NCI-H1436 treated with DMSO at 0.1 percent for 48 hours (cell line): ENCODE data around the gene ELAPOR2.
"Not testable (repeated sequence)": the region's sequence is repeated elsewhere in the genome, so short reads cannot be mapped to it uniquely, and the experiment has no call there.

Experiments
- DNase-seq: peaks from one replicate; lab custom pipeline; 2025; lab: John Stamatoyannopoulos, UW

ELAPOR2 gene

DNA sequence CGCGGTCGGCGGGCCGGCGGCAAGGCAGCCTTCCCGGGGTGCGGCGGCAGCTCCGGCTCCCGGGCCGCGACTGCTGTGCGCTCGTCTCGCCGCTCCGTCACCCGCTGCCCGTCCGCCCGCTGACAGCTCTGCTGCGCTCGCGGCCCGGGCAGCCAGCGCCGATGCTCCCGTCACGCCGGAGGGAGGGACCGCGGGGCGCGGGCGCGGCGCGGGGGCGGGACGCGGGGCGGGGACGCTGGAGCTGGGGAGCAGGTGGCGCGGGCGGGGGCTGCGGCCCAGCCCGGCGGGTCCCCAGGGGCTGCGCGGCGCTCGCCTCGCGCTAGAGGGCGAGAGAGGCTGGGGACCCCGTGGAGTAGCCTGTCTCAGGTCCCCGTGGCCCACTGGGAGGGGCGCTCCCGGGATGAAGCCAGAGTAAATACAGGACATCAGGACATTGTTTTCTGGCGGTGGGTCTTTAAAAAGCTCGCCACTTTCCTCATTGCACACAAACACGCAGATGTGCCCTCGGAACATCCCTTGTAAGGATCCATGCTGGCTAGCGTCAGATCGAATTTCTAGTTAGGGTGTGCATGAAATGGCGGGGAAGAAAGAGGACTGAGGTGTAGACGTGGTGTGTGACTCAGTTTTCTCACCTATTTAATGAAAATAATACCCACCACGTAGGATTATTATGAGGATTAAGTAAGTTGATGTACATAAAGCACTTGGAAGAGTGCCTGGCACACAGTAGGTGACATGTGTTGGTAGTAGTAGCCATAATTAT, at the start of gene ELAPOR2:
Gene ELAPOR2 (minus strand): TSS at position 130 of the 763 bp plus-strand sequence. CDS start 141 bp downstream, outside the sequence.
- DNase-seq = peak; percentile 25

DNA sequence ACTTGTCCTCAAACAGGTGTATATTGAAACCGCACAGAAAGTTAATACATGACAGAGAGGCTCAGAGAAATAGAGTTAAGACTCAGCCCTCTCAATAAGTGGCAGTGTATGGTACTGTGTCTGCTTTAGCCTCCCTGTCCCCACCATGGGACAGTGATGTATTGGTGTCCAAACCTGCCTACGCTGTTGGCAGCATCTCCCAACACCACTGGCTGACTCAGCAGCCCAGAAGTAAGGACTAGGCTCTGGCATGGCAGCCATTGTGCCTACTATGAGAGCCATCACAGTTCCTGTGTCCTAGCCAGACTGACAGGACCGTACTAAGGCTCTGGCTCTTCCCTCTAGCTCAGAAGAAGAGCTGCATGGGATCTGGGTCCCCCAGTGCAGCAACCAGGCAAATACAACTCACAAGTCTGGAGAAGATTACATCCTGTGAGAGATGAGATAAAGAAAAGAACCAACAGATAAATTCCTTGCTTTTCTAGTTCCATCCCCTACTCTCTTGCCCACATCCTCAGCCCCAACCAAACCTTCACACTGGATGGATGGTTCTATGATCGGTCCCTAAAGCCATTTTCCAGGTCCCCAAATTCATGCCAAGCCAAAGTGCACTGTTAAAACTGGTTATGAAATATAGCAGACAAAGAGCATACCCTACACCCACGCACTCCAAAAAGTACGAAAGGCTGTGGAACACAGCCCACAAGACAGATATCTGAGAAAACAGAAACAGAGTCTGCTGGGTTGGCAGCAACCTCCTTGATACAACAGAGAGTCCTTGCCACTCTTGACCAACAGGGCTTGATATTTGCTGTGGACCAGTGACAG, 48.7 kb upstream of the ELAPOR2 start:
- no peak for DNase-seq

DNA sequence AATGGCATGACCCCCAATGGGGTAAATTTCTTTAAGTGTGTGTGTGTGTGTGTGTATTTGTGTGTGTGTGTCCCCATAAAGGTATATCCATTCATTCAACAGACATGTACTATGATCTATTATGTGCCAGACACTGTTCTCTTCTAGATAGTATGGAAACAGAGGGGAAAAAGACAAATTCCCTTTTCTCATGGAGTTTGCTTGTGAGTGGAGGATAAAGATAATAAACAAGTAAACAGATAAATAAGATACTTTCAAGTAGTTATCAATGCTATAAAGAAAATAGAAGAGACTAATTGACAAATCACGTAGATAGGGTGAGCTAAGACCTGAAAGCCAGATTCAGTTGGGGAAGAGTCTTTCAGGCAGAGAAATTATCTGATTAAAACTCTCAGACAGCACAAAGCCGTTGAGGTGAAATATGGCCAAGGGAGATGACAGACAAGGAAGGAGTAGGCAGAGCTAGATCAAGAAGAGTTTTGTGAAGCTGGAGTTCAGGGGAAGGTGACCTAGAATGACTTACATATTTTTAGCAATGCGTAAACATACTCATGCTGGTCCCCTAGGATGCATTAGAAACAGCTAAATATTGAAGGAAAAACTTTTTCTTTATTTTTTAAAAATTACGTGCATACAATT, 47.6 kb upstream of the ELAPOR2 start:
- no peak for DNase-seq

GRCh38 chr7:87105401-87105800, 45.9 kb upstream of the ELAPOR2 start:
- no peak for DNase-seq

DNA sequence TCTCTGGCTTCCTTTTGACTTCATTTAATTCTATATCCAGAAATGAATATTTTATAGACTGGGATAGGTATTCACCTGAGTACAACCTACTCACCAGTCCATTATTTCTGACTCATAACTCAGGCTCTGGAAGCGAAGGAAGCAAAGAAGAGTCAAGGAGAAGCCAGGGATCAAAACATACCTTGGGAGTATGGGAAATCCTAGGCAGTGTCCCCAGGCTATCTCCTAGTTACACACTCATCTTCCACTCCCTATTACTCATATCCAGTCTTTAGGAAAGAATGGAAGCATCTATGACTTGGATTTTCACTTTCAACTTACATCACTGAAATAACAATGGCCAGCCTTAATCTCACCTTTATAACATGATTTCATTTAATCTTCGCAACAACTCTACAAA, 40.9 kb upstream of the ELAPOR2 start:
- no peak for DNase-seq

- DNase-seq = not testable (repeated sequence)
Measured at GRCh38 chr7:87097375-87097774, 37.9 kb upstream of the ELAPOR2 start.

DNA sequence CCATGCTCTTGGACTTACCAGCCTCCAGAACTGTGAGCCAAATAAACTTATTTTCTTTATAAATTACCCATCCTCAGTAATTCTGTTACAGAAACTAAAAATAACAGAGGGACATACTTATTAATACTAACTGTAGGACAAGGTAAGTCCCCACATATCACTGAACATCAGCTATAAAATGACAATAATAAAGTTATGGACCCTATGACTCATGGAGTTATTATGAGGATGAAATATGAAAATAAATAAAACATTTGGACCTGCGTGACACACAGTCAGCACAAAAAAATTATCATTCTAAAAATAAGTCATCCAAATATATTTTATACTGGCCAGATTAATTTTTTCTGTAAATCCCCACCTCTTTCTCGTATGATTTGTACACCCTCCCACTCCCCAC, 34.9 kb upstream of the ELAPOR2 start:
- DNase-seq = no peak

- no peak for DNase-seq
Measured at GRCh38 chr7:87092568-87093091, 33.2 kb upstream of the ELAPOR2 start.

- no peak for DNase-seq
Measured at GRCh38 chr7:87091487-87092066, 32.1 kb upstream of the ELAPOR2 start.

GRCh38 chr7:87083865-87084519, 24.5 kb upstream of the ELAPOR2 start:
- no peak for DNase-seq

GRCh38 chr7:87082675-87083074, 23.2 kb upstream of the ELAPOR2 start:
- DNase-seq = no peak

- DNase-seq = no peak
Measured at GRCh38 chr7:87075671-87076404, 16.4 kb upstream of the ELAPOR2 start.

GRCh38 chr7:87067788-87068187, 8.3 kb upstream of the ELAPOR2 start:
- no peak for DNase-seq

- no peak for DNase-seq
Measured at GRCh38 chr7:87060288-87060537, 759 bp upstream of the ELAPOR2 start.

GRCh38 chr7:87058744-87059524, 520 bp downstream of the ELAPOR2 start:
- DNase-seq = no peak

- DNase-seq = no peak
Measured at GRCh38 chr7:87057210-87057609, 2.2 kb downstream of the ELAPOR2 start.

DNA sequence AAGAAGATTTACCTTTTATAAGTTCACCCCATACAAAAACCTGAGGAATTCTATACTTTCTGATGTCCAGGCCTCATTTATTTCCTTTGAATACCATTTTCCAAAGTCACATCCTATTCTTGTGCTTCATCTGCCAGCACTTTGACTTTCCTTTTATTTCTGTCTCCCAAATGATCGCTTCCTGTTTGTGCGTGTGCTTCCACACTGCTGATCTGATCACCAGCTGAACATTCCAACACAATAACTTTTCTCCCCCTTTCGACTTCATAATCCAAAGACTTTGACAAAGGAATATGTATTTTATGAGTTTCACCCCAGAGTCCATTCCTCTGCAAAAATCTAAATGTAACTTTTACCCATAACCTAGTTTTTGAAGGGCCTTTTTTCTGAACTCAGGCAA, 3.1 kb downstream of the ELAPOR2 start:
- no peak for DNase-seq

DNA sequence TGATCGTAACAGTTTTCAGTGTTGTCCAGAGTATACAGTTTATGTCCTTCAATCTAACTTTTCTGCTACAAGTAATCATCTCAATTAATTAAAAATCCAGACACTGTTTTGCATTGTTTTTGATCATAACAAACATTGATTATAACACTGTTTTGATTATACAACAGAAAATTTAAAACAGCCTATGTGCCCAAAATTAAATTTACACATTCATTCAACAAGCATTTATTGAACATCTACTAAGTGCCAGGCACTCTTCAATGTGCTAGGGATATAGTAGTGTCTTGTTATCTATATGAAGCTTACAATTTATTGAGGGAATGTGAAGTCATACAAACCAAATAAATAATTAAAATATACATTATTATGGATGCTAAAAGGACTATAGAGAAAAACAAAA, 10.6 kb downstream of the ELAPOR2 start:
- no peak for DNase-seq

DNA sequence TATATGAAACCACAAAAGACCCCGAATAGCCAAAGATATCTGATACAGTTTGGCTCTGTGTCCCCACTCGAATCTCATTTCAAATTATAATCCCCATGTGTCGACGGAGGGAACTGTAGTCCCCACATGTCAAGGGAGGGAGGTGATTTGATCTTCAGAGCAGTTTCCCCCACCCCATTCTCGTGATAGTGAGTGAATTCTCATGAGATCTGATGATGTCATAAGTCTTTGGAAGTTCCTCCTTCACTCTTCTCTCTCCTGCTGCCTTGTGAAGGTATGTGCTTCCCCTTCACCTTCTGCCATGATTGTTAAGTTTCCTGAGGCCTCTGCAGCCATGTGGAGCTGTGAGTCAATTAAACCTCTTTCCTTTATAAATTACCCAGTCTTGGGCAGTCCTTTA, 13.0 kb downstream of the ELAPOR2 start:
- DNase-seq = no peak

GRCh38 chr7:87044713-87045112, 14.7 kb downstream of the ELAPOR2 start:
- not testable (repeated sequence) for DNase-seq
